TTC549 (cell line): ENCODE results near the gene KRT9.

Experiments
- FAIRE-seq: peaks from 2 replicates; lab custom pipeline; 2012; peaks lifted over from hg19 to GRCh38; lab: Jason Lieb, UNC

KRT9 gene

DNA sequence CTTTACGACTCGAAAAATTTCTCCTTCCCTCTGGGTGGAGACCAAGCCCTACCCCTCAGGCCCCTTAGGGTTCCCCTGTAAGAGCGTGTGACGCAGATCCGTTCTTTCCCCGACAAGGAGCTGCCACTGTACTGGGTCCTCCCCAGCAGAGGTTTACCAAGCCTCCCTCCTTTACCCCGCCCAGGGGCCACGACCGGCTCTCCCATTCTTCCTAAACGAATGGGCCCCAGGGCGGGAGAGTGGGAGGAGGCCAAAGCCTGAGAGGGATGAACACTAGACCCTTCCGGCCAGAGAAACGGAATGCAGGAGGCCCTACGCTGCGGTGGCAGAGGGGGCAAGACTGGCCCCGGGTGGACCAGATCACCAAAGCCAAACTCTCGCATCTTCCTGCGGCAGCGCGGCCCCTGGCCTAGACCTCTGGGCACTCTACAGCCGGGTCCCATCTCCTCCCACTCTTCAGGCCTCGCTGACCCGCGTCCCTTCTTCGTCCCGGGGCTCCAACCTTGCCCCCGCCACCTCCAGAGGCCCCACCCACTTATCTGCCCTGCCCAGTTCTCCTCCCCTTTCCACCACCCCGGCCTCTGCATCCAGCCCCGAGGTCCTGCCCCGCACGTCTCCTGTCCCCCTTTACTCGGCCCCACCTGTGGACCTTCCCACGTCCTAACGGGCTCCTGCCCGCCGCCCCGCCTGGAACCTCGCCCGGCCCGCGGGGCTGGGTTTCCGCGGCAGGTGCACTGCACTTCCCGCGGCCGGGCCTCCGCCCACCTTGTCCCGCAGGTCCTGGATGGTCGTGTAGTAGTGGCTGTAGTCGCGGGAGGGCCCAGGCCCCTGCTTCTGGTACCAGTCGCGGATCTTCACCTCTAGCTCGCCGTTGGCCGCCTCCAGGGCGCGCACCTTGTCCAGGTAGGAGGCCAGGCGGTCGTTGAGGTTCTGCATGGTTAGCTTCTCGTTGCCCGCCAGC, 44.5 kb downstream of the KRT9 start:
- no peak for FAIRE-seq

DNA sequence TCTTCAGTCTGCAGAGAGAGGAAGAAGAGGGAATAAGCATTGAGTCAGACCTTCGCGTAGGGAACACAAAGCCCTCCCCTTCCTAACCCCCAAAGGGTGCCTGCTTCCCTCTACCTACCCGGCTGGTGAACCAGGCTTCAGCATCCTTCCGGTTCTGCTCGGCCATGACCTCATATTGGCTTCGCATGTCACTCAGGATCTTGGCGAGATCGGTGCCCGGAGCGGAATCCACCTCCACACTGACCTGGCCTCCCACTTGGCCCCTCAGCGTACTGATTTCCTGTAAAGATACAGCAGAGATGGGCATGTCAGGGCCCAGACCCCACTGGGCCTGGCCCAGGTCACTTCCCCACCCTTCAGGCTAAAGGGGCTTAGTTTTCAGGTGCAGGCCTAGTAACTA, 47.6 kb downstream of the KRT9 start:
- FAIRE-seq = no peak

DNA sequence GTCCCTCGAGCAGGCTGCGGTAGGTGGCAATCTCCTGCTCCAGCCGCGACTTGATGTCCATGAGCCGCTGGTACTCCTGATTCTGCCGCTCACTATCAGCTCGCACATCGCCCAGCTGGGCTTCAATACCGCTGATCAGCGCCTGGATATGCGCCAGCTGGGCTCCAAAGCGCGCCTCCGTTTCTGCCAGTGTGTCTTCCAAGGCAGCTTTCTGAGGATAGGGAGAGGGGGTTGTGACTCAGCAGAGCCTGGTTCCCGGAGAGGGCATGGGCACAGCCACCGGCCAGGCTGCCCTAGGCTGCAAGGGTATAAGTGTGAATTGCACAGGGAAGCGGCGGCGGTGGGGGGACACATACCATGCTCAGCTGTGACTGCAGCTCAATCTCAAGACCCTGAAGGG, 48.1 kb downstream of the KRT9 start:
- no peak for FAIRE-seq

DNA sequence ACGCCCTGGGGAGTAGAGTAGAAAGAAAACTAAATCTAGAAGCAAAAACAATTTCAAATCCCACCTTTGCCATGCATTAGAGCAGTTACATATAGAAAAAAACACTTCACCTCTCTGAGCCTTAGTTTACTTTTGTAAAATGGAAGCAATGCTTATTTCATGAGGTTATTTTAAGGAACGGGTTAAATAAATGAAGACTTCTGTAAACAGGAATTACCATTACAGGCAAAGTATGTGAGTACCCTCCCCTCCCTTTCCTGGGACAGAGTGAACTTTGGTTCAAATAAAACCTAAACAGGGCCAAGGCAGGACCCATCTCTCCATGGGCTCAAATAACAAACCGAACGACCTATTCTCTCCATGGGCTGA, 48.6 kb downstream of the KRT9 start:
- FAIRE-seq = no peak

DNA sequence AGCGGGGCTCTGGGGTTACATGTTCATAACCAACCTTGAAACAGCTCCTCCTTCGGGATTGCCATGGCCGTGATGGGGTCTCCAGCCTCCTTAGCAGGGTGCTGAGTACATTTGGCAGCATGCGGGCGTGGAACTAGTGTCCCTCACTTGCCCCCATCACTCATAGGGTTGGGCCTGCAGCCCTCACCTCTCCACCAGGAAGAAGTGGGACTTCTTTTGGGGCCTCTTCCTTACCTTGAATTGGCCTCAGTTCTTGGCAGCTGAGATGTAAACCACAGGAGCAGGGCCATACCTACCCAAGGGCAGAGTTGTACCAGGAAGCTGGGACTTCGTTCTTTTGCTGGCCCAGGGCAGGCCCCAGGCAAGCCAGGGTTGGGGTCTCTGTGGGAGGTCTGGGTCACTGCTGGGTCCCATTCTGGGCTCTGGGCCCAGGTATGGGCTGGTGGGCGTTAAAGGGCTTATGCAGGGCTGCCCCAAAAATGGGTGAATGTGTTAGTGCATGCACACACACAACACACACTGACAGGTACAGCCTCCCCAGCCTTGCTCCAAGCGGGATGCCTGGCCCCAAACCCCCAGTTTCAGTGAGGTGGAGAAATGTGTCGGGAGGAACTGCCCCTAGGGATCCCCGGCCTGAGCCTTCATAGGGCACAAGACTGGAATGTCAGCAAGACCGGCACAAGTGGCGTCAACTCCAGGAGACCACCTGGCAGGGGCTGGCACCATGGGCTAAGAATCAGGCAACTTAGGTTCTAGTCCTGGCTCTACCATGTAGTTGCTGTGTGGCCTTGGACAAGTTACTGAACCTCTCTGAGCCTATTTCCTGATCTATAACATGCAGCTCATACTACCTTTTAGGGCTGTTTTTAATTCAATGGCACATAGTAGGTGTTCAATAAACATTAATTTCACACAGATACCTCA, 49.3 kb downstream of the KRT9 start:
- no peak for FAIRE-seq

DNA sequence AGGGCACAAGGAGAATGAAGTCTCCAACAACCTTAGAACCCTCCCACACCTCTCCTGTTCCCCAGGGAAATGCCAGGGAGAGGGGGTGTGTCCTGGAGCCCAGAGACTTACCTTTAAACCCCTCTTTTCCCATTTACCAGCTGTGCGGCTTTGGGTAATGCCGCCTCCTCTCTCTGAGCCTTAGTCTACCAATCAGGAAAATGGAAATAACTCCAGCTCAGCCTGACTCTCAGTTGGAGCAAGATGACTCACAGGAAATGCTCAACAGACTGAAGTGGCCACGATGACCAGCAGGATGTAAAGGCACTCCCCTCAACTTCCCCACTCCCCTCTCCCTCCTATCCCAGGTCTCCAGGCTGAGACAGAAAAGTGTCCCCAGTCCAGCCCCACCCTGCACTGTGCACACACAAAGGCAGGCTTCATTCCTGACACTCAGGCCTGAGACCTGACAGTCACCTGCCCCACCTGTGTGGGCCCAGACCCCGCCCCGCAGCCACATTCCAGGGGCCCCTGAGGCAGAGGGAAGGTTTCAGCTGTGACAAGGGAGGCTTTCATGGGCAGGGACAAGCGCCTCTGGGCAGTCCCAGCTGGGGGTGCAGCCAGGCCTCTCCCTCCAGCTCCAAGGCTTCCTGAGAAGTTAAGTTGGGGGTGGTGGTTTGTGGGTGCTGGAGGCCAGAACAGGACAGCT, 50.1 kb downstream of the KRT9 start:
- FAIRE-seq = no peak

DNA sequence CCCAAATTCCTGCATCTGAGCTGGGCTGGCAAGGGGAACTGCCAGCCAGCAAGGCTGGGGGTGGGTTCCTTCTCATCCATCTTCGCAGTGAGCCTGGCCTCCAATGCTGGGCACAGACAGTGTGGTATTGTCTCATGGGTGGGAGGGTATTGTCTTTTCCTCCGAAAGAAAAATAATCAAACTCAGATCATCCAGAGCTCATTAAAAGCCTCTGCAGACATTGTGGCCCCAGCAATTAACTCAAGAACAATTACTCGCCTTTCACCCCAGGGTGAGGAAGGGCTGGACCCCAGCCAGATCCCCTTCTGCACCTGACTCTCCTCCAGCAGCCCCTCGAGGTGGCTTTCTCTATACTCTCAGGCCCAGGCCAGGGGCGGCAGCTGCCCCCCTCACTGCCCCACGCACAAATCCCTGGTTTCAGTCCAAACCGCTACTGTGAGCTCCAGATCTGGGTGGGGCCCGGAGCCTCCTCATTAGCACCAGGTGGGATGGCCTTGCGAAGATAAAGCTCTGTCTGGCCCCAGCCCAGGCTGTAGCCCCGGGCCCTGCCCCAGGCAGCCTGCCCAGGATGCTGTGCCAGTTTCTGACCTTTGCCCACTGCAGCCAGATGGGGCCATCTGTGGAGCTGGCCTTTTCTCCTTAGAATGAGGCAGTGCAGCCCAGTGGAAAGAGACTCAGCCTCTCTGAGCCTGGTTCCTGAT, 50.9 kb downstream of the KRT9 start:
- FAIRE-seq = no peak

DNA sequence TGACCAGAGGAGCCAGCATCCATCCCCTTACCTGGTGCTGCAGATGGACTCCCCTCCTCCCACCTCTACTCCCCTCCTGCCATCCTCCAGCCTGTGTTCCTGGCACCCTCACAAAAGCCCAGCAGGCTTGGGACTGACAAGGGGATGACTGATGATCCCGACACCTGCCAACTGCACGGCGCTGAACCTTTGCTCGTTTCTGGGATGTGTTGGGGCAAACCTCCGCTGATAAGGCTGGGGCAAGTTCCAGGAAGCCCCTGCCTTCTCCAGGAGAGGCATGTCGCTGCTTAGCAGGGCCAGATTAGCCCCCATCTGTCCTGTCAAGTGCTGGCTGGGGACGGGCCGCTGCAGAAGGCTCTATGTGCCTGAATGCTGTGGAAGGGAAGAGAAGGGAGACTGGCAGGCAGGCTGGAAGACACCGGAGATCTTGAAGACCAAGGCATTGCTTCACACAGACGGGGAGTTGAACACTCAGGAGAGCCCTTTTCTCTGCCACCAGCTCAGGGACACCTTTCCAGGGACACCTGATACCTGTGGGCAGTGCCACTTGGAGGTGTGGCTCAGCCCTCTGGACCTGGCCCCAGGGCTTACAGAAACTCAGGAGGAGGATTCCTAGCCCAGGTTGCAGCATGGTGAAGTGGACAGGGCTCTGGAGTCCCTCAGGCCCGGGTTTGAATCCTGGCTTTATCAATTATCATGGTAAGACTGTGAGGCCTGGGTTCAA, 52.2 kb downstream of the KRT9 start:
- FAIRE-seq = no peak

DNA sequence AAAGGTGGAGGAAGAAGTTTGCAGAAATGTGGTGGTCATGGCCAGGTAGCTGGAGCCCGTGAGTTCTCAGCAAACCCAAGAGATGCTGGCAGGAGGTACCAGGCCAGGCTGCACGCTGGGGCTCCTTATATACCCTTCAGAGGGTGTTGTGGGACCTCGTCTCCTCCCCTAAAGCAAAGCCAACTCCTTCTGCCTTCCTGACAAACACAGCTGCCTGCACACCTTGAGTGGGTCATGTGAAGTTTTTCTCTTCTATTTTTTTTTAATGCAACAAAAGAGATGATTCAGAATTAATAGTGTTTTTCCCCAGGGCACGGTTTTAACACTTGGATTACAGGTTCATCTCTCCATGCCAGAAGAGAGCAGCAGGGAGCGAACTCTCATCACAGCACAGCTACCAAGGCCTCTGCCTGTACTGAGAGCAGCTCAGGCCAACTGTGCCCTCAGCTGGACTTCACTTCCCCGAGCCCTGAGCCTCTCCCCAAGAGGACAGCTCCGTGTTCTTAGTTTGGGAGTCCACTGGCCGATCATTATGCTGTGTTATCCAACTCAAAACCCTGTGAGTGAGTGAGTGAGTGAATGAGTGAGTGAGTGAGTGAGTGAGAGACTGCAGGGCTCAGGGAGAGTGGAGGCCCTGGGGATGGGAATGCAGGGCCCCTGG, 52.9 kb downstream of the KRT9 start, which contains the start of gene KRT15:
Gene KRT15 (minus strand): TSS at position 102 of the 661 bp plus-strand sequence. CDS start 63 bp downstream, at position 39.
- FAIRE-seq = no peak

DNA sequence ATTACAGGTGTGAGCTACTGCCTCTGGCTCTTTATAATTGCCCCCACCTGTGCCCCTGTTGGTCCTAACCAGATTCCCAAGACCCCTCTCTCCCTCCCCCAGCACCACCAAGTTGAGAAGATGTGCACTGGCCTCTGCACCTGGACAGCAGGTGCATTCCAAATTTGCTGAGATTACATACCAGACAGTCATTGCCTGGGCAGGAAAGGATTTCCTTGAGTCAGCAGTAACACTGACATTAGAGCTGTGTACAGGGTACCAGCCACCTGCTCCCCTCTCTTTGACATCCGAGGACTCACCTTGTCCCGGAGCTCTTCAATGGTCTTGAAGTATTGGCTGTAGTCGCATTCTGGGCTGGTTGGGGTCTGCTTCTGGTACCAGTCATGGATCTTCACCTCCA, 53.8 kb downstream of the KRT9 start:
- FAIRE-seq = no peak

DNA sequence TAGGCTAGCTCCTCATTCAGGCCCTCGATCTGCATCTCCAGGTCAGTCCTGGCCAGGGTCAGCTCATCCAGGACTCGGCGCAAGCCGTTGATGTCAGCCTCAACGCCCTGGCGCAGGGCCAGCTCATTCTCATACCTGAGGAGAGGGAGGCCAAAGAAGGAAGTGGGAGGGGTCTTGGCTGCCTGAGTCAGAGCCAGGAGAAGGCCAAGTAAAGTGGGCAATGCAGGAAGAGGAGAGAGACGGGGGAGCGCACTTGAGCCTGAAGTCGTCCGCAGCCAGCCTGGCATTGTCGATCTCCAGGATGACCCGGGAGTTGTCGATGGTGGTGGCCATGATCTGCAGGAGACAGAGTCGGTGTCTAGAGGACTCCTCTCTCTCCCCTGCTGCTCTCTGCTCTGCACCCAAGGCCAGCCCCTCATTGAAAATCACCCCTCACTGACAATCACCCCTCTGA, 55.0 kb downstream of the KRT9 start:
- FAIRE-seq = no peak

DNA sequence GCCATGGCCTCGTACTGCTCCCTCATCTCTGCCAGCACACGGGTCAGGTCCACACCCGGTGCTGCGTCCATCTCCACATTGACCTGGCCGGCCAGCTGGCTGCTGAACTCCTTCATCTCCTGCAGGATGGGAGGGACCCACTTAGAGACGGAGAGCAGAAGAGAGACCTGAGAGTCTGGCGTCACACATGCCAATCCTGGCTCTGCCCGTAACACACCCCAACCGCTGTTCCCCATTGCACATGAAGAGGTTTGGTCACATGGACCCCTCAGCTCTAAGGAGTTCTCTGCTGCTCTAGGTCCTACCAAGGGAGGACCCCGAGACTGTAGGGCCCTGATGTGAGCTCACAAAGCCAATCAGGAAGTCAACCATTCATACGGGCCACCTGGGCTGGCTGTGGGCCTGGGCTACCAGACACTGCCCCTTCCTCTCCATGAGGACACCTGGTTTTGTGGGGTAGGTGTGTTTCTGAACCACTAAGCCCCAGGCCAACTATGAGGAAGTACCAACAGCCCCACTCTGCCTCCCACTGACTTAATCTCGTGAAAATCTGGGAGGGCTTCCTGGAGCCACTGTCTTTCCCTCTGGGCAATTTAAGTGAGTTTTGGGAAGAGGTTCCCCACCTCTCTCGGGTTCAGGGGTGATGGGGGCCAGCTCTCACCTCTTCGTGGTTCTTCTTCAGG, 55.6 kb downstream of the KRT9 start:
- no peak for FAIRE-seq
